Measurements from ENCODE around the gene URM1.
A peak's percentile ranks its signal among the peaks of the same experiment; 100 is the strongest.

URM1 gene

GRCh38 chr9:128342971-128343680, 28.0 kb upstream of the URM1 start:
- H4K8ac ChIP-seq (ENCODE audit: low read depth, low read length) = no peak overlapping the region
- H3K27ac ChIP-seq (ENCODE audit: low read depth, low read length) = no peak overlapping the region
- peaks cover 6% of the 10 kb centered on the region for H3K79me1 ChIP-seq (ENCODE audit: low read length)
- H3K27me3 ChIP-seq (ENCODE audit: insufficient read depth, low read length) = no peaks in the 10 kb centered on the region
- no peak overlapping the region for H2AK5ac ChIP-seq (ENCODE audit: low read length)
- H4K12ac ChIP-seq (ENCODE audit: low read depth, low read length) = no peak overlapping the region
- no peak overlapping the region for H3K23ac ChIP-seq (ENCODE audit: low read length)
- no peak overlapping the region for H3K4me3 ChIP-seq (ENCODE audit: low read depth, low read length)
- H2BK120ac ChIP-seq (ENCODE audit: insufficient read depth, low read length, poor library complexity) = no peak overlapping the region
- peaks cover 36 to 41% of the 10 kb centered on the region in 2 experiments for H3K36me3 ChIP-seq (ENCODE audit: control insufficient read depth in 1 of 2, insufficient read depth in 2 of 2, low read length in 2 of 2)
- no peak overlapping the region for H3K14ac ChIP-seq (ENCODE audit: low read length)
- H2BK12ac ChIP-seq (ENCODE audit: low read length) = no peak overlapping the region
- peak overlapping the region; percentile 11 for H3K9ac ChIP-seq (ENCODE audit: low read length)
- H3K4ac ChIP-seq (ENCODE audit: low read depth, low read length) = no peak overlapping the region
- WGBS (ENCODE audit: extremely low coverage, insufficient coverage, insufficient read length) = no CpG with 5 or more reads among the region's 8 CpGs
- no peak overlapping the region for H4K91ac ChIP-seq (ENCODE audit: low read depth, low read length)
- H3K9me3 ChIP-seq (ENCODE audit: insufficient read depth, low read depth, low read length) = peaks cover 3% of the 10 kb centered on the region
- peaks cover 0 to 10% of the 10 kb centered on the region in 2 experiments for H3K4me1 ChIP-seq (ENCODE audit: control insufficient read depth in 1 of 2, insufficient read depth in 2 of 2, low read length in 2 of 2)
- no peak overlapping the region for H3K4me2 ChIP-seq (ENCODE audit: low read length)
- no peak overlapping the region for H3K18ac ChIP-seq (ENCODE audit: low read length)
- H2AFZ ChIP-seq (ENCODE audit: insufficient read depth, low read length, poor library complexity) = no peak overlapping the region
- DNase-seq = no peak
- no peak overlapping the region for H2BK5ac ChIP-seq (ENCODE audit: low read depth, low read length, poor library complexity)
- H3K79me2 ChIP-seq (ENCODE audit: control insufficient read depth, insufficient read depth, low read length, poor library complexity) = peaks cover 4% of the 10 kb centered on the region

GRCh38 chr9:128343855-128344254, 27.3 kb upstream of the URM1 start:
- peaks cover 4% of the 10 kb centered on the region for H3K79me2 ChIP-seq (ENCODE audit: control insufficient read depth, insufficient read depth, low read length, poor library complexity)
- peaks cover 0 to 10% of the 10 kb centered on the region in 2 experiments for H3K4me1 ChIP-seq (ENCODE audit: control insufficient read depth in 1 of 2, insufficient read depth in 2 of 2, low read length in 2 of 2)
- H2BK12ac ChIP-seq (ENCODE audit: low read length) = no peak overlapping the region
- H3K27me3 ChIP-seq (ENCODE audit: insufficient read depth, low read length) = no peaks in the 10 kb centered on the region
- no peak overlapping the region for H2BK120ac ChIP-seq (ENCODE audit: insufficient read depth, low read length, poor library complexity)
- H4K12ac ChIP-seq (ENCODE audit: low read depth, low read length) = no peak overlapping the region
- no peak overlapping the region for H3K14ac ChIP-seq (ENCODE audit: low read length)
- peak overlapping the region; percentile 44 for H3K4me3 ChIP-seq (ENCODE audit: low read depth, low read length)
- DNase-seq = no peak
- H3K27ac ChIP-seq (ENCODE audit: low read depth, low read length) = no peak overlapping the region
- no peak overlapping the region for H2AK5ac ChIP-seq (ENCODE audit: low read length)
- peaks cover 6% of the 10 kb centered on the region for H3K79me1 ChIP-seq (ENCODE audit: low read length)
- H3K9me3 ChIP-seq (ENCODE audit: insufficient read depth, low read depth, low read length) = peaks cover 3% of the 10 kb centered on the region
- H3K36me3 ChIP-seq (ENCODE audit: control insufficient read depth in 1 of 2, insufficient read depth in 2 of 2, low read length in 2 of 2) = peaks cover 42 to 47% of the 10 kb centered on the region in 2 experiments
- no peak overlapping the region for H3K4me2 ChIP-seq (ENCODE audit: low read length)
- no peak overlapping the region for H3K9ac ChIP-seq (ENCODE audit: low read length)
- H3K18ac ChIP-seq (ENCODE audit: low read length) = no peak overlapping the region
- no peak overlapping the region for H2AFZ ChIP-seq (ENCODE audit: insufficient read depth, low read length, poor library complexity)
- no peak overlapping the region for H4K91ac ChIP-seq (ENCODE audit: low read depth, low read length)
- no peak overlapping the region for H2BK5ac ChIP-seq (ENCODE audit: low read depth, low read length, poor library complexity)
- no CpG with 5 or more reads among the region's 4 CpGs for WGBS (ENCODE audit: extremely low coverage, insufficient coverage, insufficient read length)
- no peak overlapping the region for H3K23ac ChIP-seq (ENCODE audit: low read length)
- no peak overlapping the region for H4K8ac ChIP-seq (ENCODE audit: low read depth, low read length)
- no peak overlapping the region for H3K4ac ChIP-seq (ENCODE audit: low read depth, low read length)

- Histone ChIP-seq H3K4me3 (ENCODE audit: low read depth, low read length) (no peak overlapping the region), H3K9me3 (ENCODE audit: insufficient read depth, low read depth, low read length) (peaks cover 3% of the 10 kb centered on the region), H3K14ac (ENCODE audit: low read length) (no peak overlapping the region), H3K4me2 (ENCODE audit: low read length) (no peak overlapping the region), H3K79me2 (ENCODE audit: control insufficient read depth, insufficient read depth, low read length, poor library complexity) (peaks cover 4% of the 10 kb centered on the region), H2AFZ (ENCODE audit: insufficient read depth, low read length, poor library complexity) (no peak overlapping the region), H3K27ac (ENCODE audit: low read depth, low read length) (no peak overlapping the region), H3K4ac (ENCODE audit: low read depth, low read length) (no peak overlapping the region), H3K27me3 (ENCODE audit: insufficient read depth, low read length) (no peaks in the 10 kb centered on the region), H4K91ac (ENCODE audit: low read depth, low read length) (no peak overlapping the region), H3K4me1 (ENCODE audit: control insufficient read depth in 1 of 2, insufficient read depth in 2 of 2, low read length in 2 of 2) (peaks cover 0 to 6% of the 10 kb centered on the region in 2 experiments), H3K18ac (ENCODE audit: low read length) (no peak overlapping the region), H3K79me1 (ENCODE audit: low read length) (peaks cover 6% of the 10 kb centered on the region), H3K23ac (ENCODE audit: low read length) (no peak overlapping the region), H2BK120ac (ENCODE audit: insufficient read depth, low read length, poor library complexity) (no peak overlapping the region), H2BK12ac (ENCODE audit: low read length) (no peak overlapping the region), H2BK5ac (ENCODE audit: low read depth, low read length, poor library complexity) (no peak overlapping the region), H4K8ac (ENCODE audit: low read depth, low read length) (no peak overlapping the region), H3K9ac (ENCODE audit: low read length) (no peak overlapping the region), H4K12ac (ENCODE audit: low read depth, low read length) (no peak overlapping the region), H2AK5ac (ENCODE audit: low read length) (no peak overlapping the region), H3K36me3 (ENCODE audit: control insufficient read depth in 1 of 2, insufficient read depth in 2 of 2, low read length in 2 of 2) (peaks cover 49 to 57% of the 10 kb centered on the region in 2 experiments)
- no peak for DNase-seq
- WGBS (ENCODE audit: extremely low coverage, insufficient coverage, insufficient read length) = no CpG with 5 or more reads among the region's 28 CpGs
Measured at GRCh38 chr9:128344931-128345605, 26.1 kb upstream of the URM1 start.

- H4K8ac ChIP-seq (ENCODE audit: low read depth, low read length) = no peak overlapping the region
- no peak overlapping the region for H3K4me3 ChIP-seq (ENCODE audit: low read depth, low read length)
- WGBS (ENCODE audit: extremely low coverage, insufficient coverage, insufficient read length) = no CpG with 5 or more reads among the region's 2 CpGs
- H2AK5ac ChIP-seq (ENCODE audit: low read length) = no peak overlapping the region
- H3K27me3 ChIP-seq (ENCODE audit: insufficient read depth, low read length) = no peaks in the 10 kb centered on the region
- H3K4me2 ChIP-seq (ENCODE audit: low read length) = no peak overlapping the region
- H3K9me3 ChIP-seq (ENCODE audit: insufficient read depth, low read depth, low read length) = peaks cover 8% of the 10 kb centered on the region
- no peak overlapping the region for H3K14ac ChIP-seq (ENCODE audit: low read length)
- H4K91ac ChIP-seq (ENCODE audit: low read depth, low read length) = no peak overlapping the region
- no peak overlapping the region for H3K9ac ChIP-seq (ENCODE audit: low read length)
- no peaks in the 10 kb centered on the region for H3K4me1 ChIP-seq (ENCODE audit: control insufficient read depth in 1 of 2, insufficient read depth in 2 of 2, low read length in 2 of 2)
- H3K23ac ChIP-seq (ENCODE audit: low read length) = no peak overlapping the region
- H2BK120ac ChIP-seq (ENCODE audit: insufficient read depth, low read length, poor library complexity) = no peak overlapping the region
- no peak overlapping the region for H2BK12ac ChIP-seq (ENCODE audit: low read length)
- no peak overlapping the region for H3K18ac ChIP-seq (ENCODE audit: low read length)
- no peak overlapping the region for H4K12ac ChIP-seq (ENCODE audit: low read depth, low read length)
- H3K36me3 ChIP-seq (ENCODE audit: control insufficient read depth in 1 of 2, insufficient read depth in 2 of 2, low read length in 2 of 2) = peaks cover 53 to 61% of the 10 kb centered on the region in 2 experiments
- DNase-seq = no peak
- no peak overlapping the region for H2BK5ac ChIP-seq (ENCODE audit: low read depth, low read length, poor library complexity)
- H3K27ac ChIP-seq (ENCODE audit: low read depth, low read length) = no peak overlapping the region
- H3K4ac ChIP-seq (ENCODE audit: low read depth, low read length) = no peak overlapping the region
- H2AFZ ChIP-seq (ENCODE audit: insufficient read depth, low read length, poor library complexity) = no peak overlapping the region
- no peaks in the 10 kb centered on the region for H3K79me2 ChIP-seq (ENCODE audit: control insufficient read depth, insufficient read depth, low read length, poor library complexity)
- H3K79me1 ChIP-seq (ENCODE audit: low read length) = no peaks in the 10 kb centered on the region
Measured at GRCh38 chr9:128349125-128349524, 22.0 kb upstream of the URM1 start.
